C4-2B (cell line): ENCODE measurements around the gene CMTM8.

Source experiments
- H3K27ac ChIP-seq: fragments of 450-650 bp; 2 replicates; pipeline ENCODE4 v1.5.1; 2017
- ZFX ChIP-seq: fragments of 450-650 bp; IDR thresholded peaks from 2 replicates; pipeline ENCODE4 v1.6.1; 2017
- TF ChIP-seq, protein P1 (sequence below): fragments of 450-650 bp; conservative IDR thresholded peaks from 2 replicates; pipeline ENCODE4 v1.5.1; 2017; ENCODE audit warnings: mild to moderate bottlenecking

CMTM8 gene

DNA sequence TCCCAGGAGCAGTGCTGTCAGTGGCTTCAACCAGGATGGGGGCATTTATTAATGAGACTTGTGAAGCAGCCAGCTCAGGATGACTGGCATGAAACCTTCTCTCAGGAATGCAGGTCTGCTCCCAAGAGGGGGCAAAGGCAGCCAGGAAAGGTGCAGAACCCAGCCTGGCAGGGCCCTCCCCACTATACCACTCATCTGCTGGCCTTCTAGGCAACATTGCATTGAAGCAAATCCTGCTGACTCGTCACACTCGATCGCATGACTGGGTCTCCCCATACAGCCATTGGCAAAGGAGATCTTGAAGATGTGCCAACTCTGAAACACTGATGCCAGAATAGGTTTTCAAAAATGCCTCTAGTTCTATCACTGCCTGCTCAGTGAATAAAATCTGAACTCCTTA, 87.4 kb downstream of the CMTM8 start:
- H3K27ac ChIP-seq, result no peak overlapping the region
- TF ChIP-seq, protein P1, sequence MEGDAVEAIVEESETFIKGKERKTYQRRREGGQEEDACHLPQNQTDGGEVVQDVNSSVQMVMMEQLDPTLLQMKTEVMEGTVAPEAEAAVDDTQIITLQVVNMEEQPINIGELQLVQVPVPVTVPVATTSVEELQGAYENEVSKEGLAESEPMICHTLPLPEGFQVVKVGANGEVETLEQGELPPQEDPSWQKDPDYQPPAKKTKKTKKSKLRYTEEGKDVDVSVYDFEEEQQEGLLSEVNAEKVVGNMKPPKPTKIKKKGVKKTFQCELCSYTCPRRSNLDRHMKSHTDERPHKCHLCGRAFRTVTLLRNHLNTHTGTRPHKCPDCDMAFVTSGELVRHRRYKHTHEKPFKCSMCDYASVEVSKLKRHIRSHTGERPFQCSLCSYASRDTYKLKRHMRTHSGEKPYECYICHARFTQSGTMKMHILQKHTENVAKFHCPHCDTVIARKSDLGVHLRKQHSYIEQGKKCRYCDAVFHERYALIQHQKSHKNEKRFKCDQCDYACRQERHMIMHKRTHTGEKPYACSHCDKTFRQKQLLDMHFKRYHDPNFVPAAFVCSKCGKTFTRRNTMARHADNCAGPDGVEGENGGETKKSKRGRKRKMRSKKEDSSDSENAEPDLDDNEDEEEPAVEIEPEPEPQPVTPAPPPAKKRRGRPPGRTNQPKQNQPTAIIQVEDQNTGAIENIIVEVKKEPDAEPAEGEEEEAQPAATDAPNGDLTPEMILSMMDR, result no peak
- TF ChIP-seq ZFX, result no peak

DNA sequence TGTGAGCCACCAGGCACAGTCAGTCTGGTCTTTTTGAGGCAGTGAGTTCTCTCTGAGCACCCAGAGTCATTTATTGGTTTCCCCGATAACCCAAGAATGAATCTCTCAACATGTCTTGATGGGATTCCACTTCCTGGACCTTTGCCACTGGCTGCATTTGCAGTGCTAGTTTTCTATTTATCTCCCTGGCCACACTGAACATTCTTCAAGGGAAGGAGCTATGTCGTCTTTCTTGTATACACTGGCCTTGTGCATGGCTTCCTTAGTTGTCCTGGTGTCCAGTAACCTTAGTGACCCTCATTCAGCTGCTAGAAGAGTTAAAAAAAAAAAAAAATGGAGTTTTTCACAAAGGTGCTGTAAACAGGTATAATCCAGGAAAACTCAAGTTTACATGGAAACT, 88.3 kb downstream of the CMTM8 start:
- no peak for TF ChIP-seq ZFX
- TF ChIP-seq, protein P1, result no peak
- H3K27ac ChIP-seq, result no peak overlapping the region

DNA sequence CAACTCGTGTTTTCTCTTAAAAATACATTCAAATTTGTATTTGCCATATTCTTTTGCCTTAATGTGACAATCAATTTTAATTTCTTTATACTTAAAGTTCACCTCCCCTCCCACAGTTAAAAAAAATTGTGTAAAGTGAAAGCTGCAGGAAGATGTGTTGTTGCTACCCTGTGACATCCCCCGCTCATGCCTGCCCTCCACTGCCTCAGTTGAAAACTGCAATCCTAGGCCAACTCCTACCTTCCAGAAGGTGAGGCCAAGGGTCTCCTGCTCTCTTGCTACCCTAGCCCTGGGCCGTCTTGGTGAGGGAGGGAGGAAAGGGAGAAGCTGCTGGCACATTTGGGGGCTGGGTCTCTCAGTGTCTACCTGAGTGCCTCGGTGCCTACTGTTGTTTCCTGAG, 96.2 kb downstream of the CMTM8 start:
- TF ChIP-seq, protein P1, result peak; percentile 22
- TF ChIP-seq ZFX, result no peak
- no peak overlapping the region for H3K27ac ChIP-seq

DNA sequence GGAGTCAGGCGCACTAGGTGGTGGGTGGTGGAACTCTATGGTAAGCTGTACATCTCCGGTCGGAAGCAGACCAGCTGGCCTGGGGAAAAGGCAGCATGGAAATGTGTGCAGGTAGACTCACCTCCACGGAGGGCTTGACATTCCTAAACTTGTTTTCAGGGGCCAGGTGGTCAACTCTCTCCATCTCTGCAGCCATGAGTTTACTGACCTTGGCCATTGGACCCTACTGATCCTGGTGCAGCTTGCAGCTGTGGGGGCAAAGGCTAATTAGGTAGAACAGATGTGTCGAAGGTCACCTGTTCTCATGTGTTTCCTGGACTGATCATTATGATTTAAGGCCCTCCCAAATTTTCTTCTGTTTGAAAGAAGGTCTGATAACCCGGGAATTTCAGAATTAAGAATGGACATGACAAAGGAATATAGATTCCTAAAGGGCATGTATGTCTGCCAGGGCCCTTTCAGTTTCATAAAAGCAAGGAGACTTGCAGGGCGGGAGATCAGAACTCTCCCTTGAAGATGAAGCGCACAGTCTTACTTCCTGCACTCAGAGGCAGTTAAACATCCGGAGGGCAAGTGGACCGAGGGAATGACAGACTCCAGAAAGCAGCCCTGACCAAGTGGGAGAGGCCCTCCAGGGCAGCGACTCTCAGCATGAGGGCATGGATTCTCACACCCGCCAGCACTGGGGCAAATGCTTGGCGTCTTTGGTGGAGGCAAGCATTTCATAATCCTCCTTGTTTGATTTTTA, 97.1 kb downstream of the CMTM8 start:
- no peak overlapping the region for H3K27ac ChIP-seq
- TF ChIP-seq ZFX, result no peak
- TF ChIP-seq, protein P1, result no peak

DNA sequence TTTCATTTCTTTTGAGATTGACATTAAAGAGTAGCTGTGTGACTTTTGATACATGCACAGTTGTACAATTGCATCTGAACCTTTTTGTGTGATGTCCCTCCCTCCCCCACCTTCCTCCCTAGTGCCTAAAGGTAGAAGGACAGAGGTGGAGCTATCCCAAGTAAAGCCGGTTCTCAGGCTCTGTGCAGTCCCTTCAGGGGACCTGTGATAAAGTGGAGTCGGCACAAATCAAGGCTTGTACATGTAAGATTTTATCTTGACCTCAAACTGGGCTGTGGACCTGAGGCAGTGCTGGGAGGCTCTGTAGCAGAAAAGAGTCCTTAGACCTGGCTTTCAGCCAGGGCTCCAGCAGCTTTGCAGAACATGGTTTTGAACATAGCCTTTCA, 97.6 kb downstream of the CMTM8 start:
- TF ChIP-seq ZFX, result no peak
- TF ChIP-seq, protein P1, result no peak
- no peak overlapping the region for H3K27ac ChIP-seq

DNA sequence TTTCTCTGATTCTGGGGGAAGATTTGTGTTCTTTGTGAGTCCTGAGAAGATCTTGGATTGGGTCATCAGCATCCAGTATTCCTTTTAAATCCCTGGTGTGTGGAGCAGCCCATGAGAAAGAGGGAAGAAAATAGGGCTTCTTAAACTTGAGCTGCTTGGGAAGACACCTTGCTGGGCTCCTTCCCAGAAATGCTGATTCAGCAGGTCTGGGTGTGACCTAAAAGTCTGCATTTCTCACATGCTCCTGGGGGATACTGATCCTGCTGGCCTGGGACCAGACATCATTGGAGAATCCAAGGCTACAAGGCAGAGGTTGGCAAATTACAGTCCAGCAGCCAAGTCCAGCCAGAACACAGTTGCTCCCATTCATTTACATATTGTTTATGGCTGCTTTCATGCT, 99.0 kb downstream of the CMTM8 start:
- no peak overlapping the region for H3K27ac ChIP-seq
- TF ChIP-seq, protein P1, result no peak
- TF ChIP-seq ZFX, result no peak

DNA sequence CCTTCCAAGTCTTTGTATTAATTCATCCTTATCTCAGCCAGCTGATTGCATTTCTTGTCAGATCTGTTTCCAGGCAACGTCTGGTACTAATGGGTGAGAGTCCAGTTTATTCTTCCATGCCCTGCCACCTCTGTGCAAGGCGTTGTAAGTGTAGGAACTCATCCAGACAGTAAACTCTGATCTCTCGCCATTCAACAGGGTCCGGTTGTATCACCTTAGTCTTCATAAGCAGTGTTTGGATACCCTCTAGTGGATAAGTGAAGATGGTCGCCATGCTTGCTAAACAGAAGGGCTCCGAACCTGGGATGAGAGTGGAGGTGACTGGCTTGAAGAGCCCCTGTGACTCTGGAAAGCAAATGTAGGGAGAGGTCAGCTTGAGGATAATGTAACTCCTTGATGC, 101.6 kb downstream of the CMTM8 start:
- H3K27ac ChIP-seq, result no peak overlapping the region
- TF ChIP-seq, protein P1, result peak; percentile 45
- no peak for TF ChIP-seq ZFX
